HepG2 (cell line): ENCODE measurements around the gene TMEM9. TPM values are rescaled to one million over a fixed set of nuclear protein-coding genes. Genes with fewer than 3 reads are reported as not detected.

Source experiments
- ATAC-seq: fragments of 200-7000 bp; cut with Tn5 transposase; 3 replicates; pipeline ENCODE4 v1.9.1; 2020; ENCODE audit warnings: mild to moderate bottlenecking, moderate library complexity
- BruUV-seq: library from RNA; stranded (reverse); fragments of 400-500 nt; replicated peaks from 2 replicates; lab custom pipeline; 2021; lab: Mats Ljungman, UMichigan
- CTCF ChIA-PET: fragments of 300-600 bp; formaldehyde crosslinking; extraction: SDS; loops from one replicate; lab custom pipeline; 2021; ENCODE audit warnings: low total read pairs, inconsistent platforms, low intra/inter-chr PET ratio; lab: Yijun Ruan, JAX
- POLR2A ChIA-PET: fragments of 350-600 bp; sonication (Branson Sonifier 250); formaldehyde crosslinking; loops from one replicate; lab custom pipeline; 2020; ENCODE audit warnings: antibody characterized with exemption, inconsistent platforms; lab: Yijun Ruan, JAX
- DNase-seq: peaks from one replicate; pipeline ENCODE4 v3.0.0-alpha.2; 2015; ENCODE audit warnings: low spot score
- FAIRE-seq: peaks from 3 replicates; lab custom pipeline; 2011; peaks lifted over from hg19 to GRCh38; lab: Jason Lieb, UNC
- H2AFZ ChIP-seq: one replicate; pipeline ENCODE4 v1.6.1; 2011; ENCODE audit warnings: low read length, inconsistent platforms
- H3K27ac ChIP-seq: fragments of 300-600 bp; 3 replicates; pipeline ENCODE4 v1.8.0; 2011; ENCODE audit warnings: mixed run types, mild to moderate bottlenecking, mixed read lengths, low read length, inconsistent platforms; ENCODE audit not compliant: insufficient read depth; ENCODE audit errors: extremely low read length
- H3K27me3 ChIP-seq, 2 experiments: fragments of 200-600 bp in 1 of 2; 2 replicates in 1 of 2; 3 replicates in 1 of 2; pipeline versions ENCODE4 v1.6.0 to v1.8.0; 2011; ENCODE audit warnings: low read length in 2 of 2, mild to moderate bottlenecking in 2 of 2, moderate library complexity in 2 of 2, inconsistent platforms in 1 of 2; ENCODE audit not compliant: insufficient read depth in 2 of 2, control insufficient read depth in 1 of 2
- H3K36me3 ChIP-seq, 2 experiments: fragments of 200-600 bp in 1 of 2; replicated peaks in 1 of 2; 2 replicates in 1 of 2; 3 replicates in 1 of 2; pipeline versions ENCODE4 v1.5.1 to v1.8.0; 2011; ENCODE audit warnings: low read length in 2 of 2, inconsistent platforms in 1 of 2; ENCODE audit not compliant: insufficient read depth in 2 of 2, control insufficient read depth in 1 of 2
- H3K4me1 ChIP-seq: 2 replicates; pipeline ENCODE4 v1.5.1; 2012; ENCODE audit warnings: low read length, inconsistent platforms; ENCODE audit not compliant: insufficient read depth
- H3K4me2 ChIP-seq: 2 replicates; pipeline ENCODE4 v1.6.0; 2011; ENCODE audit warnings: low read depth, low read length, inconsistent platforms
- H3K4me3 ChIP-seq, 3 experiments: fragments of 200-600 bp in 1 of 3; sonication (generic), shearing (Covaris generic) in 1 of 3; replicated peaks in 1 of 3; 2 replicates each; pipeline ENCODE4 v1.5.1; 2011 to 2016; ENCODE audit warnings: low read length in 3 of 3, inconsistent platforms in 2 of 3, low read depth in 2 of 3, mild to moderate bottlenecking in 2 of 3, control low read depth in 1 of 3, mixed read lengths in 1 of 3; ENCODE audit not compliant: insufficient read depth in 1 of 3
- H3K79me2 ChIP-seq: one replicate; pipeline ENCODE4 v1.6.1; 2011; ENCODE audit warnings: low read length, inconsistent platforms; ENCODE audit not compliant: insufficient read depth
- H3K9ac ChIP-seq: 2 replicates; pipeline ENCODE4 v1.6.0; 2011; ENCODE audit warnings: mild to moderate bottlenecking, low read depth, low read length, inconsistent platforms; ENCODE audit not compliant: insufficient read depth
- H3K9me3 ChIP-seq: 2 replicates; pipeline ENCODE4 v1.5.1; 2012; ENCODE audit warnings: mild to moderate bottlenecking, low read length
- H4K20me1 ChIP-seq: 2 replicates; pipeline ENCODE4 v1.6.0; 2011; ENCODE audit warnings: inconsistent platforms, mild to moderate bottlenecking, low read length, moderate library complexity; ENCODE audit not compliant: insufficient read depth
- AGO1 ChIP-seq: fragments of 200-400 bp; formaldehyde crosslinking; IDR thresholded peaks from 2 replicates; pipeline ENCODE4 v1.6.1; 2017; ENCODE audit warnings: mild to moderate bottlenecking, low read depth, low read length, moderate library complexity; ENCODE audit not compliant: poor library complexity, severe bottlenecking
- ATF5 ChIP-seq: sonication (generic); formaldehyde crosslinking; IDR thresholded peaks from 2 replicates; pipeline ENCODE4 v1.4.0; 2020; ENCODE audit warnings: mild to moderate bottlenecking, low read depth, missing genetic modification reagents
- DR1 ChIP-seq: sonication (generic); formaldehyde crosslinking; IDR thresholded peaks from 2 replicates; pipeline ENCODE4 v1.8.0; 2021; ENCODE audit warnings: mild to moderate bottlenecking, missing genetic modification reagents, inconsistent platforms
- HNRNPUL1 ChIP-seq: fragments of 200-400 bp; formaldehyde crosslinking; IDR thresholded peaks from 2 replicates; pipeline ENCODE4 v1.6.1; 2017; ENCODE audit warnings: low read depth, mild to moderate bottlenecking, low read length, moderate library complexity
- MTF2 ChIP-seq: sonication (generic); formaldehyde crosslinking; IDR thresholded peaks from 2 replicates; pipeline ENCODE4 v1.5.0; 2020; ENCODE audit warnings: missing genetic modification reagents, borderline replicate concordance
- SALL1 ChIP-seq: sonication (generic); formaldehyde crosslinking; IDR thresholded peaks from 2 replicates; pipeline ENCODE4 v1.8.0; 2022; ENCODE audit warnings: mild to moderate bottlenecking, missing genetic modification reagents
- ZBTB34 ChIP-seq: sonication (generic); formaldehyde crosslinking; IDR thresholded peaks from 2 replicates; pipeline ENCODE4 v1.8.0; 2022; ENCODE audit warnings: mild to moderate bottlenecking, missing genetic modification reagents
- ZFAT ChIP-seq: sonication (generic); formaldehyde crosslinking; conservative IDR thresholded peaks from 2 replicates; pipeline ENCODE4 v1.8.1; 2023; ENCODE audit warnings: missing genetic modification reagents, inconsistent platforms
- WGBS: methylation state at CpG from one replicate; pipeline ENCODE4 v1.1.6; 2017; ENCODE audit warnings: low lambda C conversion rate; 5-methylcytosine and 5-hydroxymethylcytosine counted together
- in situ Hi-C: cut with HindIII; loops from 2 replicates; pipeline ENCODE4 v1.10.0; 2017; ENCODE audit warnings: low pct_unique_long_range_greater_than_20kb; ENCODE audit not compliant: extremely low pct_ligation_motif_present
- intact Hi-C: fragments of 100-400 bp; cut with micrococcal nuclease; formaldehyde crosslinking; loops from one replicate; pipeline ENCODE4 v1.10.0; 2022; ENCODE audit not compliant: unreplicated experiment
- polyA plus RNA-seq, 8 experiments: library from polyadenylated mRNA; depleted of rRNA in 3 of 8; stranded (reverse) in 7 of 8; unstranded in 1 of 8; fragments of >200 nt; fragmentation: Illumina TruSeq in 4 of 8; extraction: Trizol in 4 of 8; gene quantifications; 2 replicates each; pipeline versions ENCODE4 v1.2.1 to v1.2.3, GENCODE V29; 2011 to 2016; ENCODE audit warnings: low read depth in 4 of 8, missing spikeins in 1 of 8, mixed read lengths in 1 of 8; ENCODE audit not compliant: insufficient read depth in 1 of 8
- total RNA-seq, 5 experiments: library from RNA; depleted of rRNA; stranded (reverse); fragments of >200 nt; fragmentation: Illumina TruSeq; extraction: Trizol; gene quantifications; 2 replicates each; pipeline ENCODE4 v1.2.3, GENCODE V29; 2016; ENCODE audit warnings: low read depth in 1 of 5

The TMEM9 gene
- total and polyA plus RNA-seq, 2 of the 13 experiments (the other 11 are each of a cell fraction or from before 2014, with no cell fraction given) = 60.9 to 102 TPM

DNA sequence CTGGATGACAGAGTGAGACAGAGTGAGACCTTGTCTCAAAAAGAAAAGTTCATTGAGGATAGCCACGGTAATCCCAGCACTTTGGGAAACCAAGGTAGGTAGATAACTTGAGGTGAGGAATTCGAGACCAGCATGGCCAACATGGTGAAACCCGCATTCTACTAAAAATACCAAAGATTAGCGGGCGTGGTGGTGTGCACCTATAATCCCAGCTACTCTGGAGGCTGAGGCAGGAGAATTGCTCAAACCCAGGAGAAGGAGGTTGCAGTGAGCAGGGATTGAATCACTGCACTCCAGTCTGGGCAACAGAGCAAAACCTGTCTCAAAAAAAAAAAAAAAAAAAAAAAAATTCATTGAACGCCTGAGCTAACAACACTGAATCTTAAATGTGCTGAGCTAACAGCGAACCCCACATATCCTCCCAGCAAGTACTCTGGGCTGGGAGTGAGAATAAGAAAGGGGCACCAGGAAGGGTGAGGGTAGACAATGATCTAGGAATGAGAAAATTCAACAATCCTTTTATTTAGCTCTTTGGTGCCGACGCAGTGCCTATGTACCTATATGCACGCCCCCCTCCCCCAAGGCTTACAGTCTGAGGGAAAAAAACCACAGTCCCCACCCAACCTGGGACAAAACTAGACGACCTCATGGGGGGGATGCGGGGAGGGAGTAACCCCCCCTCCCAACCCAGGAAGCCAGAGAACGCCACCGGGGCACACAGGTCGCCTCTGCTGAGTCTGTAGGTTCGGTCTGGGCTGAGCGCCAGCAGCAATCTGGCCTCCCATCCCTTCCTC is 40.6 kb downstream of the TMEM9 start:
- no peak overlapping the region for H3K9ac ChIP-seq
- POLR2A ChIA-PET = no interaction called here
- ATAC-seq (no peak), DNase-seq (no peak), FAIRE-seq (no peak)
- no peaks in the 10 kb centered on the region for H3K9me3 ChIP-seq
- peak overlapping the region; percentile 94 for H3K4me2 ChIP-seq
- no peaks in the 10 kb centered on the region for H4K20me1 ChIP-seq
- H2AFZ ChIP-seq = no peak overlapping the region
- H3K36me3 ChIP-seq = no peaks in the 10 kb centered on the region
- peaks cover 0 to 16% of the 10 kb centered on the region in 2 experiments; a peak in 3 of 5 replicates for H3K27me3 ChIP-seq
- in situ Hi-C loops = loop anchor here (10.0 kb wide), 1 partner anchor 139 kb away; no protein-coding TSS in a partner anchor
- no peaks in the 10 kb centered on the region for H3K4me1 ChIP-seq
- no peak overlapping the region for H3K27ac ChIP-seq
- no TSS peak for BruUV-seq
- WGBS = 45% methylated on average over 12 of the region's 17 CpGs
- H3K4me3 ChIP-seq = peak overlapping the region in 1 of 3 experiments; percentile 74; a peak in 2 of 6 replicates
- no peak for TF ChIP-seq ZBTB34 (CRISPR knock-in tag)
- no peak for TF ChIP-seq DR1 (CRISPR knock-in tag)
- no peak for TF ChIP-seq ATF5 (CRISPR knock-in tag)
- no peak for TF ChIP-seq SALL1 (CRISPR knock-in tag)
- TF ChIP-seq AGO1 = peak; percentile 12
- no peak for TF ChIP-seq HNRNPUL1
- no peak for TF ChIP-seq ZFAT (CRISPR knock-in tag)
- TF ChIP-seq MTF2 (CRISPR knock-in tag) = 0 out of 2 replicates have a peak, but pooled peaks have one; percentile 61
- intact Hi-C loops = loop anchor here (1.0 to 10.0 kb wide), 5 partner anchors 27 to 556 kb away; partner anchors contain the start of gene INAVA
- CTCF ChIA-PET = interaction anchor here (1.8 kb wide), 1 partner anchor 28 kb away, joined by 24 read pairs; no protein-coding TSS in a partner anchor
- no peaks in the 10 kb centered on the region for H3K79me2 ChIP-seq
